Measurements from ENCODE around the gene SLC43A2. TPM values are rescaled to one million over a fixed set of nuclear protein-coding genes. Genes with fewer than 3 reads are reported as not detected.
"Not testable (repeated sequence)": the region's sequence is repeated elsewhere in the genome, so short reads cannot be mapped to it uniquely, and the experiment has no call there.

SLC43A2 gene
- total and polyA plus RNA-seq, 4 donors, result 0.63 to 7.9 (median 4.7) TPM

GRCh38 chr17:1563786-1564613, 64.6 kb downstream of the SLC43A2 start:
- WGBS, result 64% methylated on average over 19 of the region's 19 CpGs
- no peak overlapping the region for H3K9ac ChIP-seq (ENCODE audit: low read depth in 1 of 2, low read length in 2 of 2)
- H3K36me3 ChIP-seq (ENCODE audit: control insufficient read depth in 4 of 4, insufficient read depth in 3 of 4, low read depth in 1 of 4, low read length in 3 of 4), result no peaks in the 10 kb centered on the region
- no peaks in the 10 kb centered on the region for H3K9me3 ChIP-seq (ENCODE audit: control insufficient read depth in 4 of 4, low read length in 3 of 4)
- no peaks in the 10 kb centered on the region for H3K27me3 ChIP-seq (ENCODE audit: control insufficient read depth in 4 of 4, insufficient read depth in 4 of 4, low read length in 3 of 4)
- no peak overlapping the region for H3K4me3 ChIP-seq (ENCODE audit: low read depth in 1 of 3, low read length in 3 of 3)
- peaks cover 10 to 20% (median 17%) of the 10 kb centered on the region in 4 donors for H3K4me1 ChIP-seq (ENCODE audit: control insufficient read depth in 4 of 4, insufficient read depth in 4 of 4, low read length in 3 of 4)
- TF ChIP-seq ZBTB33 (IDR thresholded peaks at IDR 0.05) (no peak), FOXA2 (IDR thresholded peaks at IDR 0.05) (no peak), EGR1 (IDR thresholded peaks at IDR 0.05; ENCODE audit: low read depth in 2 of 2) (no peak), HNF4G (IDR thresholded peaks at IDR 0.05) (no peak), GABPA (IDR thresholded peaks at IDR 0.05 in 1 of 2, conservative IDR thresholded peaks at IDR 0.05 in 1 of 2) (no peak), SP1 (IDR thresholded peaks at IDR 0.05) (no peak), REST (IDR thresholded peaks at IDR 0.05) (no peak), MAX (IDR thresholded peaks at IDR 0.05) (no peak), TAF1 (conservative IDR thresholded peaks at IDR 0.05) (no peak), RXRA (IDR thresholded peaks at IDR 0.05) (no peak), RAD21 (IDR thresholded peaks at IDR 0.05) (no peak), NR2F2 (IDR thresholded peaks at IDR 0.05) (no peak), FOXA1 (IDR thresholded peaks at IDR 0.05) (no peak), ATF3 (IDR thresholded peaks at IDR 0.05) (no peak), JUND (IDR thresholded peaks at IDR 0.05) (no peak)
- H3K27ac ChIP-seq (ENCODE audit: low read depth in 1 of 2, low read length in 2 of 2), result no peak overlapping the region
- DNase-seq (ENCODE audit: low spot score), result peak; percentile 83

GRCh38 chr17:1563471-1563785, 65.2 kb downstream of the SLC43A2 start:
- H3K27me3 ChIP-seq (ENCODE audit: control insufficient read depth in 4 of 4, insufficient read depth in 4 of 4, low read length in 3 of 4); H3K27ac ChIP-seq (ENCODE audit: low read depth in 1 of 2, low read length in 2 of 2); H3K36me3 ChIP-seq (ENCODE audit: control insufficient read depth in 4 of 4, insufficient read depth in 3 of 4, low read depth in 1 of 4, low read length in 3 of 4); H3K4me3 ChIP-seq (ENCODE audit: low read depth in 1 of 3, low read length in 3 of 3); H3K9ac ChIP-seq (ENCODE audit: low read depth in 1 of 2, low read length in 2 of 2); H3K9me3 ChIP-seq (ENCODE audit: control insufficient read depth in 4 of 4, low read length in 3 of 4); DNase-seq (ENCODE audit: low spot score): not testable (repeated sequence)
- peaks cover 10 to 20% (median 17%) of the 10 kb centered on the region in 4 donors for H3K4me1 ChIP-seq (ENCODE audit: control insufficient read depth in 4 of 4, insufficient read depth in 4 of 4, low read length in 3 of 4)
- 68% methylated on average over 15 of the region's 15 CpGs for WGBS

Data from liver (tissue), 9 donors.